SKM-1 treated with dmso at 0.1 percent for 144 hours (cell line): ENCODE data around the gene MAN1A1.
A peak's percentile ranks its signal among the peaks of the same experiment; 100 is the strongest.
"Not testable (repeated sequence)": the region's sequence is repeated elsewhere in the genome, so short reads cannot be mapped to it uniquely, and the experiment has no call there.

Experiments used
- DNase-seq: peaks from one replicate; lab custom pipeline; 2025; ENCODE audit not compliant: unreplicated experiment; lab: John Stamatoyannopoulos, UW

Gene MAN1A1

GRCh38 chr6:119349361-119350201 lies at the start of gene MAN1A1:
TSS of gene MAN1A1 (minus strand) at chr6:119349761. CDS start at chr6:119349065, 696 bp downstream.
- DNase-seq, result peak; percentile 88

- no peak for DNase-seq
Measured at GRCh38 chr6:119395192-119395591, 45.6 kb upstream of the MAN1A1 start.

- DNase-seq, result no peak
Measured at GRCh38 chr6:119390247-119390793, 40.8 kb upstream of the MAN1A1 start.

- DNase-seq, result no peak
Measured at GRCh38 chr6:119385994-119386393, 36.4 kb upstream of the MAN1A1 start.

- no peak for DNase-seq
Measured at GRCh38 chr6:119384444-119384843, 34.9 kb upstream of the MAN1A1 start.

GRCh38 chr6:119379809-119380208 lies 30.2 kb upstream of the MAN1A1 start:
- DNase-seq, result no peak

GRCh38 chr6:119377043-119377442 lies 27.5 kb upstream of the MAN1A1 start:
- DNase-seq, result not testable (repeated sequence)

- DNase-seq, result no peak
Measured at GRCh38 chr6:119370080-119370479, 20.5 kb upstream of the MAN1A1 start.

- no peak for DNase-seq
Measured at GRCh38 chr6:119368921-119369320, 19.4 kb upstream of the MAN1A1 start.

- DNase-seq, result no peak
Measured at GRCh38 chr6:119361209-119361608, 11.6 kb upstream of the MAN1A1 start.

GRCh38 chr6:119360262-119360915 lies 10.8 kb upstream of the MAN1A1 start:
- DNase-seq, result no peak

- DNase-seq, result no peak
Measured at GRCh38 chr6:119355890-119356289, 6.3 kb upstream of the MAN1A1 start.

- peak; percentile 45 for DNase-seq
Measured at GRCh38 chr6:119355157-119355556, 5.6 kb upstream of the MAN1A1 start.

- DNase-seq, result no peak
Measured at GRCh38 chr6:119353696-119354095, 4.1 kb upstream of the MAN1A1 start.

GRCh38 chr6:119352001-119352400 lies 2.4 kb upstream of the MAN1A1 start:
- no peak for DNase-seq

GRCh38 chr6:119350952-119351372 lies 1.4 kb upstream of the MAN1A1 start:
- DNase-seq, result no peak

GRCh38 chr6:119350202-119350951 lies 816 bp upstream of the MAN1A1 start:
- peak; percentile 25 for DNase-seq

- peak; percentile 8 for DNase-seq
Measured at GRCh38 chr6:119348748-119349360, 707 bp downstream of the MAN1A1 start.

- no peak for DNase-seq
Measured at GRCh38 chr6:119348096-119348747, 1.3 kb downstream of the MAN1A1 start.

- DNase-seq, result peak; percentile 72
Measured at GRCh38 chr6:119347466-119348095, 2.0 kb downstream of the MAN1A1 start.
